KG1 (cell line): ENCODE data around the gene TSPAN18.

ENCODE experiments used
- DNase-seq: peaks from one replicate; lab custom pipeline; 2025; lab: John Stamatoyannopoulos, UW

TSPAN18 gene

DNA sequence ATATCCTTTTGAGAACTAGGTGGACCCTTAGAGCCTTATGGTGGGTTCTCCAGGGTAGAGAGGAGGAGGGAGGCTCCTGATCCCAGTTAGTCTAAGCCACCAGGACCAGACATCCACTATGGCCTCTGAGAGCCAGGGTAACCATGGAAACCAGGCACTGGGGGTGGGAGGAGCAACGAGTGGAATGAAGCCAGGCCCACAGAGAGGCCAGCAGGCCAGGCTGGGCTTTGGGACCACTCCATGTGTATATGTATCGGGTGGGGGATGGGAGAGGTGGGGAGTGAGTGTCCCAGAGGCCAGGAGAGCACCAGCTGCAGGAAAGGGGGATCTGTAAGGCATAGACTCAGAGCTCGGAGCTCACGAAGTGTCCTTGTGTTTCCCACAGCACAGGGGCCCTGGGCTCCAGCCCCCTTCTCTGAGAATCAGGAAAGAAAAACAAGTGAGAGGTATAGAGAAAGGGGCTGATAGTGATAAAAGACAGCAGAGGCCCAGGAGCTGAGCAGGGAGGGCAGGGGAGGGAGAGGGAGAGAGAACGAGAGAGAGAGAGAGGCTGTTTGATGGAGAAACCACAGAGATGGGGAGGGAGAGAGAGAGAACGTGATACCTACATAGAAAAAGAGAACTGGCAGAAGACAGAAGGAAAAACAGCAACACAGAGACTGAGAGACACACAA lies 15.5 kb upstream of the TSPAN18 start:
- no peak for DNase-seq

DNA sequence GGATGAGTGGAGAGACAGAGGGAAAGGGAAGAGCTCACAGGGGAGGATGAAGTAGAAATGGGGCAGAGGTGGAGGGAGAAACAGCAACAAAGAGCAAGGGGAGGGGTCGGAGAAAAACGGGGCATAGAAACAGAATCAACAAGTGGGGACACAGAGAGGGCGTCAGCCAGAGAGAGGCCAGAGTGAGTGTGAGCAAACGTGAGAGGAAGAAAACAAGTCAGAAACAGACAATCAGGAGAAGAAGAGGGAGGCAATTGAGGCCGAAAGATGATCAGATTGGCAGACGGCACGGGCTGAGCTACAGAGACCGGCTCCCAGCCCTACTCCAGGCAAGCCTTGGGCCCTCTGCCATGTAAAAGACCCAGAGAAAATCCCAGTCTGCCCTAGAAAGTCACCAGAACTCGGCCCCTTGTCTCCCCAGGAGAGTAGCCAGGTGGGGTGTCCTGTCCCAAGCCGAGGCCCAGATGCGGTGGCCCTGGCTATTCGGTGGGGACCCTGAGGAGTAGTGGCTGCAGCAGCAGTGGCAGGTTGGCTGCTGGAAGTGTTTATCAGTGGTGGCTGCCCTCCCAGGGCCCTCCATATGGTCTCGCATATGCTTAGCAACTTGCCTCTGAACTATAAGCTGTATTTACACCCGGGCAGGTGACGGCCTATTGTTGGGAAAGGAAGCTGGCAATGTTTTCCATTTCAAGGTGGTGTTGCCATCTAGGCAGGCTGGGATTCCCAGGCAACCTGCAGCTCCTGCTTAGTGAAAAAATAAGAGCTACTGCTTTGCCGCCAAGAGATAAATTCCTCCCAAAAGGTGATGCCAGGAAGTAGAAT lies 14.8 kb upstream of the TSPAN18 start:
- no peak for DNase-seq

DNA sequence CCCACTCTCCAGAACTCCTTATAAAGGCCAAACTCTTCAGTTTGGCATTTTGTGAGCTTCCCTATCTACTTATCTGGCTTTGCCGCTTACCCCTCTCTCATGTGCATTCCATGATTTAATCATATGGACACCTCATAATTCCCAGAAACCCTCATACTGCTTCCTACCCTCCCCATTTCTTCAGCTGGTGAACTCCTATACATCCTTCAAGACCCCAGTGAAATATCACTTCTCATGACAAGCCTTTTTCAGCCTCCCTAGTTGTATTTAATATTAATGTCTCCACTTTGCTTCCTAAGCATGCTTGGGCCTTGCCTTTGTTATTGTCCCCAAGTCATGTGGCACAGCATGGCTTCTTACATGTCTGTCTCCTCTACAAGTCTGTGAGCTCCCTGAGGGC lies 13.7 kb upstream of the TSPAN18 start:
- DNase-seq, result no peak

DNA sequence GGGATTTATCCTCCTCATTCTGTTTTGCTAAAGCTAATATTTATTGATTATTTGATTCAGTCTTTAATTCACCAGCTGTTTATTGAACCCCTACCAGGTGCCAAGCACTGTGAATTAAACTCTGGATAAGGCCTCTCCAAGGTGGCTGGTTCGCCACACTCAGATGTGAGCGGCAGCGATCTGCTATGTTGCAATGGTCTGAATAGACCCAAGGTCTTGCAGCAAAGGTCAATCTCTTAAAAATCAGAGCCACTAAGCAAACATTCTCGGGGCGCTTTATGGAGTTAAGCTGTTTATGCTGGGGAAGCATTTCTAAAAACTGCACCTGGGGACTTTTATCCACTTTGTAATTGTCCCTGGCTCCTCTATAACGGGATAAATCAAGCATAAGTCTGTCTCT lies 10.5 kb upstream of the TSPAN18 start:
- no peak for DNase-seq

DNA sequence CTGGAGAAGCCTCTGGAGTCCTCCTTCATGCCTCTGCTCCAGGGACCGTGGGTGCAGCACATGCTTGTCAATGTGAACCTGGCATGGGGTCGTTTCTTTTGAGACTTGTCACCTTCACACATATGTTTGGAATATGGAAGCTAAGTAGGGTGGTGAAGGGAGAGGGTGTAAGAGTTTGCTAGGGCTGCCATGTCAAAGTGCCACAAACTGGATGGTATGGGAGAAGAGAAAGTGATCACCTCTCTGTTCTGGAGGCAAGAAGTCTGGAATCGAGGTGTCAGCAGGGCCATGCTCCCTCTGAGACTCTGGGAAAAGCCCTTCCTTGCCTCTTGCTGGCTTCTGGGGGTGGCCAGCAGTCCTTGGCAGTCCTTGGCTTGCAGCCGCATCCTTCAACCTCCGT lies 8.7 kb upstream of the TSPAN18 start:
- DNase-seq, result no peak

DNA sequence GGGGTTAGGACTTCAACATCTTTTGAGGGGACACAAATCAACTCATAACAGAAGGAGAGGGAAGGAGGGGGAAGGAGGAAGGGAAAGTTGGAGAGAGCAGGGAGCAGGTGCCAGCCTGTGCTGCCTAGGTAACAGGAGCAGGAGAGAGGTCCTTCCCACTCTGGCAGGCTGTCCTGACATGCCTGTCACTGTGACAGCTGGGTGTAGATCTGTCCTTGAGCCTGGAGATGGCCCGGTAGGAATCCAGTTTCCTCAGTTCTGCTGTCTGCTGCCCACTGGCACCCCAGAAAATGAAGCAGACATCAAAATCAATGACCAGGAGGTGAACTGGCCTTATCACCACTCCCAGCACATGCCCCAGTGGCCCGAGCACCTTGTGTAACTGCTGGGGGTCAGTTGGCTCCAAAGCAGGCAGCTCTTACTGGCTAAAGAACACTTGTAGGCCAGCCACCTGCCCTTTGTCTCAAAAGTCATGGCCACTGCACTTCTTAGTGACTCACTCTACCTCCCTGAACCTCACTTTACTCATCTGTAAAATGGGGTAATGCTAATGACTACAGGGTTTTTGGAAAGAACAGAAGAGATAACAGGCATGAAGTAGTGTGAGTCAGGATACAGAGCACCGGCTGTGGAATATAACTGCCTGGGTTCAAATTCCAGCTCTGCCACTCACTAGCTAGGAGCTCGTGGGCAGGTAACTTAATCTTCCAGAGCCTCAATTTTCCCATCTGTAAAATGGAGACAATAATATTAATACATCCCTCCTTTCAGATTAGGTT lies 8.0 kb upstream of the TSPAN18 start:
- DNase-seq, result no peak

DNA sequence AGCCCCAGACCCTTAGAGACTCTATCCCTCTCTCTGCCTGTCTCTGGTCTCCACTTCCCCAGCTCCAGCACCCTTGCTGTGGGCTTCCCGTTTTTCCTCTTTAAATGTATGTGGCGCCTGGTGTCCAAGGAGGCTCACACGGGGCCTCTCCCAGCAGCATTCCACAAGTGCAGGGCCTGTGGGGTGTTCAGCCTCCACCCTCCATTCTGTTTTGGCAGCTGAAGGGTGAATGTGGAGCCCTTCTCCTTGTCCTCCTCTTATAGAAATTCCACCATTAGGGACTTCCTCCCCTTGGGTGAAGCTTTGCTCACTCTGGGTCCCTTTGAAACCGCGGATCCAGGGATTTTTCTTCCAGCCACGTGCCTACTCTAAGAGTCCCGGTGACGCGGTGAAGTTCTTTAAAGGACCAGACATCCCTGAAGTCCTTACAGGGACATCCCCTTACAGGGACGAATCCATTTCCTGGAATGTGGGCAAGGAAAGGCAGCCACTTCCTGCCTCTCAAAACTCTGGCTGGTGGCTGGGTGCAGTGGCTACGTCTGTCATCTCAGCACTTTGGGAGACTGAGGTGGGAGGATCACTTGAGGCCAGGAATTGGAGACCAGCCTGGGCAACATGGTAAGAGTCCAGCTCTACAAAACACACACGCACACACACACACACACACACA lies 1.6 kb upstream of the TSPAN18 start:
- no peak for DNase-seq

DNA sequence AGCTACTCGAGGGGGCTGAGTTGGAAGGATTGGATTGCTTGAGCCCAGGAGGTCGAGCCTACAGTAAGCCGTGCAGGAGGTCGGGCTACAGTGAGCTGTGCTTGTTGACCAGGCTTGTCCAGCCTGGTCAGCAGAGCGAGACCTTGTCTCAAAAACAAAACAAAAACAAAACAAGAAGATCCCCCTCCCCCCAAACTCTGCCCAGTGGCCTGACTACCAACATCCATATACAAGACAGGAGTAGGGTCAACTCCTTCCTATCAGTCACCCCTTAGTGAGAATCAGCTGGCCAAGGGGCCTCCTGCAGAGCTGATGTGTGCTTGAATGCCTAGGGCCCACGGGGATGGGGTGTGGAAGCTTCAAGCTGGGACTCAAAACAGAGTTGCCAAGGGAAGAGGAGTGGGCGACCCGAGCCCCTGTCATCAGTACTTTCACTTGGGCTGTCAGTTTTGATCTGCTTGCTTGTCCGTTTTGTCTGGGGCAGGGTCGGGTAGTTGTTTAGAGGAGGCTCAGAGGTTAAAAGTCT lies 942 bp upstream of the TSPAN18 start:
- no peak for DNase-seq

DNA sequence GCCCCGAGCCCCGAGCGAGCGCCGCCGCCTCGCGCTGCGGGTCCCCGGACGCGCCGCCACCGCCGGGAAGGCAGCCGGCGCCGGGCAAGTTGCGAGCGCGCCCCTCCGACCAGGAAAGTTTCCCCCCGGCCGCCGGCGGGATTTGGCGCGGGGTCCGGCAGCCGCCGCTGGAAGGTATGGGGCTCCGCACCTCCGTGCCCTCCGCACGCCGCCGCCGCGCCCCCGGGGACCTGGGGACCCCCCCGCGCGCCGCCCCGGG lies 281 bp downstream of the TSPAN18 start:
- no peak for DNase-seq

DNA sequence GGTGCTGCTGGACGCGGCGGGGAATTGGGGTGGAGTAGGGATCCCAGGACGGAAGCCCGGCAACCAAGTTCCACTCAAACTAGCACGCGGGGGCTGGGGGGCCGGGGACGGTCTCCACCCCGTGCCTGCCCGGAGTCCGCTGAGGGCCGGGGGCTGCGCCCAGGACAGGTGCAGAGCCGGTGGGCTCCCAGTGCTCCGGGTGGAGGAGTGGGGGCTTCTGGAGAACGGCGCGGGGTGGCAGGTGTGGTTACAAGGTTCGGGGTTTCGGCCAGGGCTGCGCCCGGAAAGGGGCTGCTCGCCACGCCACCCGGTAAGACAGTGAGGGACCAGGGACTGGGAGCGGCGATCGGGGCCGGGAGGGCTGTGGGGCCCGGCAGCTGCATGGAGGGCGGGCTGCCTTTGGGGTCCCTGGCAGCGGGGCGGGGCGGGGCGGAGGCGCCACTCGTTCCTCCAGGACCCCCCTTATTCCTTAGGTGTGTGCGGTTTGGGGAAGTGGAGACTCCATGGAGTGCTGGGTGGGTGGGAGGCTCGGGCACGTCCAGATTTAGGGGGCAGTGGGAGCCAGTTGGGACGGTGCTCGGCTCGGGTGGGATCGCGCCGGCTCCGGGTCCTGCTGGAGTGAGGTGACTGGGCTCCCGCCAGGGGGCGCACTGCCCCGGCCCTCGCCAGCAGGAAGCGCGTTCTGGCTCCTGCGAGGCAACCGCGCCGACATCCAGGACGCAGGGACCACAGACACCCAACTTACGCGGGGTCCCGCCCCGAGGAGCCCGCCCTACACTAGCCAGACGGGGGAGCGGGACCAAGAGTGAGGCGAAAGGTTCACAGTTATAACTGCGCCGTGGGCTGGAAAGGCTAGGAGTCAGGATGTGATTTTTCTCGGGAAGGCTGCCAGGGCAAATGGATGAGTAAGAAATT lies 868 bp downstream of the TSPAN18 start:
- peak; percentile 47 for DNase-seq

DNA sequence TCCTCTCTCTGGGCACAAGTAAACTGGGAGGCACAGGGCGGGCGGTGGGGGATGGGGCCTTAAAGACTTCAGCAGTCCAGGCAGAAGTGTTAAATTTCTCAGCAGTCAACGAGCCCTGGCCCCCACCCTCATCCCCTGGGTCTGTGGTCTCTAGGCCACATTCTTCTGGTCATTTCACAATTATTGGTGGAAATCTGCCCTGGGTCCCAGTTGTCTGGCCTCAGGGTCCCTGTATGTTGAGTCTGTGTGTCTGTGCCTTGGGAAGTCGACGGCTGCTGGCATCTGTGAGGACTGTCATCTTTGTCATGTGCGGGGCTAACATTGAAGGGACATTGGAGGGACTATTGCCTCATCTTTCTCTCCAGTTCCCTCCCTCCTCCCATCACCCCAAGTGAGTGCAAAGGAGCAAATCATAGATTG lies 1.7 kb downstream of the TSPAN18 start:
- no peak for DNase-seq

DNA sequence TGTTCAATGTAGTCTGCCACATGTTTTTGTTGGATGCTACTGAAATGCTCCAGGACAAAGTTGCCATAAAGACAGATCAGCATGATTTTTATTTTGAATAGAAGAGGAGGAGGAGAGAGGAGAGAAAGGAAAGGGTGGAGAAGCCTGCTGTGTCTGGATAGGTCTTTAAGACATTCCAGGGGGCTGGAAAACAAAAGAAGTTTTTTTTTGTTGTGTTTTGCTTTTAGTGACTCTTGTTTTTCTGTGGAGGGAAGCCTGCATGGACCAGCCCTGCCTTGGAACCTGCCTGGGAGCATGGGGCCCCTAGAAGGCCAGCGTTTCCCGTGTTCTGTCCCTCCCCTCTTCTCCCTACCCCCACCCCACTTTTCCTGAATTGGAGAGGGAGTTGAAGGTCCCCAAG lies 2.3 kb downstream of the TSPAN18 start:
- no peak for DNase-seq

DNA sequence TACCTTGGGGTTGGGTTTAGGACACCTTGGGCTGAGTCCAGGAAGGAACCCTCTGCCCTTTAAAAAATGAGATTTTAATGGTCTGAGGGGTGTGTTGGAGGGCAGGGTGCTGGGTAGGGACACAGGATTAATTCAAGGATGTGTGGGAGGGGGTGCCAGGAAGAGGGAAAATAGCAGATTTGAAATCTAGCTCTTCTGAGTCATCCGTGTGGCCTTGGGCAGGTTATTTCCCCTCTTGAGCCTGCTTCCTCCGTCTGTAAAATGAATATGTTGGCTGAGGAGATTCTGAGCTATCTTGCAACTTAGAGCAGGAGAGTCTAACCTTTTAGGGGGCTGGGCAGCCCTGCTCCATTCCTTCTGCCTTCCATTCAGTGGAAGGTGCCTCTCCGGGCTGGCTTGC lies 3.0 kb downstream of the TSPAN18 start:
- DNase-seq, result no peak

DNA sequence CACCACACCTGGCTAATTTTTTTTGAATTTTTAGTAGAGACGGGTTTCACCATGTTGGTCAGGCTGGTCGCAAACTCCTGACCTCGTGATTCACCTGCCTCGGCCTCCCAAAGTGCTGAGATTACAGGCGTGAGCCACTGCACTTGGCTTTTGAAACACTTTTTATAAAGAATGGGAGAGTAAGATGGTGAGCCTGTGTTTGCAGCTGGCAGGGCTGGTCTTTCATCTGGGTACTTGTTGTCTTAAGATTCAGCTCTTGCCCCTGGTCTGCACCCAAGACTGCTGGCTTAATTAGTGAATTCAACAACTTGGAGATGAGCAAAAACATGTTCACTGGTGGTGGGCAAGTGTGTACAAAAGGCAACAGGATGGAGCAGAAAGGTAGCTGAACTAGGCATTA lies 4.0 kb downstream of the TSPAN18 start:
- DNase-seq, result no peak

DNA sequence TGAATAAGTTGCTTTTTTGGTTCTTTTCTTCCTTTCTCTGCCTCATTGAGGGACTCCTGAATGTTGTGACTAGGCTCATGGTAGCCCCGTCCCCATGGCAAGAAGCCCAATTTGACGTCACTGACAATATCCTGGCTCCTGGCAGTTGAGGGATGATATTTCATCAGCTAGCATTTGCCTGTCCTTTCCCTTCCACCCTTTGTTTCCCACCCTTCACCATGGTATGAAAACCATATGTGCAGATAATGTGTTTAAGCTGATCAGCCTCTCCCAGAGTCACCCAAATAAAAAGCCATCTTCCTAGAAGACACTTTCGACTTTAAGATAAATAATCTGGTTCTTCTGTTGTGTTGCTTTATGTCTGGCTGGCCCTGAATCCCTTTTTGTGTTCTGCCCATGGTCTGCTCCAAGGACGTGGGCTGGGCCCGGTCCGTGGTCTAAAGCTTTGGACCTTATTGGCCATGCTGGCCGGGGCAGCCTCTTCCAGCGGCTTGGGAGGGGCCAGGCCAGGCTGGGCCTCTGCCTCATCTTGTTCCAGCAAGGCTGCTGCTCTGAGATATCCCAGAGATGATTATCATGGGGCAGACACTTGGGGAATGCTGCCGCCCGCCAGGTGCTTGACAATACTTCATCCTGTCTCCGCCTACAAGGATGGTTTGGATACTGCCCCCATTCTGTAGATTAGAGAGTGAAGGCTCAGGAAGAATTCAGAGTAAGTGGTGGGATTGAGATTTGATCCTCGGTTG lies 5.1 kb downstream of the TSPAN18 start:
- no peak for DNase-seq

DNA sequence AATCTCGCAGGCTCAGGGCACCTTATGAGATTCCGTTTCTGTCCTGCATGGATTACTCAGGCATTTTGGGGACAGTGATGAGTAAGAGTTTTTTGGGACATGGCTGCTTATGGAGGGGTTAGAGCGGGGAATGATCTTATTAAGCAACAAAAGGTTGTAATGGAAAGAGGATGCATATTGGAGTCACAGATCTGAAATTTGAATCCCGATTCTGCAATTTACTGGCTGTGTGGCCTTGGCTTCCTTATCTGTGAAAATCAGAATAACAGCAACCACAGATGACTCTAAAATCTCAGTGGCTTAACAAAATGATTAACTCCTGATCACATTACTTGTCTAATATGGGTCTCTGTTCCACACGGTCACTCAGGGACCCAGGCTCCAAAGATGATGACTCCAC lies 5.8 kb downstream of the TSPAN18 start:
- no peak for DNase-seq

DNA sequence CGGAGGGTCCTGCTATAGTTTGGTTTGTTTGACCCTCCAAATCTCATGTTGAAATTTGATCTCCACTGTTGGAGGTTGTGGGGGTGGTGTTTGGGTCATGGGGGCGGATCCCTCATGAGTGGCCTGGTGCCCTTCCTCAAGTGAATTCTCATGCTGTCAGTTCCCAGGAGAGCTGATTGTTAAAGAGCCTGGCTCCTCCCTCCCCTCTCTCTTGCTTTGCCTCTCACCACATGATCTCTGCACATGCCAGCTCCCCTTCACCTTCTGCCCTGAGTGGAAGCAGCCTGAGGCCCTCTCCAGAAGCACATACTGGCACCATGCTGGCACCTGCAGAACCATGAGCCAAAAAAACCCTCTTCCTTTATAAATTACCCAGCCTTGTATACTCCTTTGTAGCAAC lies 7.1 kb downstream of the TSPAN18 start:
- no peak for DNase-seq

DNA sequence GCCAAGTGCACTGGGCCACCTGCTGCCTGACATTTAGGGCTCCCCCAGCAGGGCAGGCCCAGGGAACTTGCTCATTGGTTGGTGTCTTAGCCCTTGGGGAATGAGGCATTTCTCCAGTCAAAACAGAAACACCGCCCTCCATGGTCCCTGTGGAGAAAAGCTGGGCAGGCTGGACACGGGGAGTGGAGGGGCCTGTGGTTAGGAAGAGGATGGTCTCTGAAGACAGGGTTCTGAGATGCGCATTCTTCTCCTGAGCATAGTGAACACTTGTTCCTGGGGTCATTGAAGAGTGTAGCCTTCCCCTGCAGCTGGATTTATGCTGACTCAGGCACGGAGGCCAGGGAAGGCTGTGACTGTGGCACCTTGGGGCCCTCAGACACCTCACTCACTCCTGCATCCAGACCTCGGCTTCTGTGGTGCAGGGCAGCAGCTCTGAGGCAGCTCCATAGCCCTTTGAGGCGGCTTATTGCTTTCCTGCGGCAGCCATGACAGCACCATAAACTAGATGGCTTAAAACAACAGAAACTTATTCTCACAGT lies 8.2 kb downstream of the TSPAN18 start:
- DNase-seq, result no peak

DNA sequence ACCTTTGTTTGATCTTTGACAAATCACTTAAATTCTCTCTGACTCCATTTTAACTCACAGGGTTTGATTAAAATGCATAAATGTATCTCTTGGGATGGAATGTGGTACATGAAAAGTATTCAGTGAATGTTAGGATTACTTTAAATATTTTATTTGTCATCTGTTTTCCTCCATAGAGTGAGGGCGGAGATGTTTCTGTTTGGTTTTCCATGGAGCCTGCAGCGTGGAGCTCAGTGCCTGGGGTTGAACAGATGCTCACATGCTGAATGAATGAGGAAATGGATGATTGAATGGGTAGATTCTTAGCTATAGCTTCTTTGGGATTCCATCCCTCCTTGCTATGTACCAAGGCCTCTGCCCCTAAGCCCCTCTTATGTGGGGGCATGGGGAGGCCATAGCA lies 10.0 kb downstream of the TSPAN18 start:
- DNase-seq, result no peak
